GM12878 (cell line): ENCODE measurements around the gene FITM1. TPM values are rescaled to one million over a fixed set of nuclear protein-coding genes. Genes with fewer than 3 reads are reported as not detected.

Source experiments
- ATAC-seq: fragments of 200-7000 bp; cut with Tn5 transposase; 3 replicates; pipeline ENCODE4 v1.9.1; 2020; ENCODE audit warnings: mild to moderate bottlenecking, moderate library complexity
- BruUV-seq: library from RNA; stranded (reverse); fragments of 400-500 nt; replicated peaks from 2 replicates; lab custom pipeline; 2021; lab: Mats Ljungman, UMichigan
- CTCF ChIA-PET: fragments of 300-600 bp; sonication (Branson Sonifier 250); formaldehyde crosslinking; extraction: SDS; loops from one replicate; lab custom pipeline; 2021; ENCODE audit warnings: inconsistent platforms; lab: Yijun Ruan, JAX
- POLR2A ChIA-PET: fragments of 350-600 bp; formaldehyde crosslinking; extraction: SDS; loops from one replicate; lab custom pipeline; 2021; ENCODE audit warnings: inconsistent platforms; lab: Charles Lee
- RAD21 ChIA-PET: fragments of 300-600 bp; sonication (Branson Sonifier 250); formaldehyde crosslinking; loops from one replicate; lab custom pipeline; 2023; ENCODE audit warnings: antibody characterized with exemption; ENCODE audit not compliant: unreplicated experiment; lab: Charles Lee
- SMC1A ChIA-PET: fragments of 300-600 bp; sonication (Branson Sonifier 250); formaldehyde crosslinking; loops from one replicate; lab custom pipeline; 2023; ENCODE audit not compliant: unreplicated experiment, uncharacterized antibody; lab: Charles Lee
- DNase-seq: peaks from one replicate; pipeline ENCODE4 v3.0.0-alpha.2; 2011; ENCODE audit warnings: low read depth, low spot score
- FAIRE-seq: peaks from 3 replicates; lab custom pipeline; 2011; peaks lifted over from hg19 to GRCh38; lab: Jason Lieb, UNC
- H2AFZ ChIP-seq: 2 replicates; pipeline ENCODE4 v1.6.0; 2011; ENCODE audit warnings: low read depth, low read length, control low read depth; ENCODE audit not compliant: control insufficient read depth
- H3K27ac ChIP-seq: 2 replicates; pipeline ENCODE4 v1.5.1; 2011; ENCODE audit warnings: control low read depth; ENCODE audit not compliant: control insufficient read depth, insufficient read depth
- H3K27me3 ChIP-seq, 2 experiments: replicated peaks in 1 of 2; 2 replicates each; pipeline versions ENCODE4 v1.6.0 to v1.6.1; 2011; ENCODE audit warnings: low read length in 1 of 2; ENCODE audit not compliant: control insufficient read depth in 2 of 2, insufficient read depth in 2 of 2
- H3K36me3 ChIP-seq, 2 experiments: 2 replicates each; pipeline ENCODE4 v1.5.1; 2011; ENCODE audit warnings: low read length in 1 of 2; ENCODE audit not compliant: control insufficient read depth in 2 of 2, insufficient read depth in 2 of 2
- H3K4me1 ChIP-seq: 2 replicates; pipeline ENCODE4 v1.6.1; 2011; ENCODE audit warnings: mild to moderate bottlenecking, low read length, moderate library complexity, mixed read lengths; ENCODE audit not compliant: control insufficient read depth, insufficient read depth
- H3K4me2 ChIP-seq: 2 replicates; pipeline ENCODE4 v1.6.0; 2011; ENCODE audit warnings: control low read depth; ENCODE audit not compliant: control insufficient read depth, insufficient read depth
- H3K4me3 ChIP-seq: fragments of 200-600 bp; sonication (generic); 2 replicates; pipeline ENCODE4 v1.5.1; 2016
- H3K79me2 ChIP-seq: 2 replicates; pipeline ENCODE4 v1.6.0; 2011; ENCODE audit warnings: low read length; ENCODE audit not compliant: control insufficient read depth, insufficient read depth
- H3K9ac ChIP-seq: 2 replicates; pipeline ENCODE4 v1.8.0; 2011; ENCODE audit warnings: low read length, control low read depth, mixed read lengths; ENCODE audit not compliant: control insufficient read depth, insufficient read depth
- H3K9me3 ChIP-seq: replicated peaks from 3 replicates; pipeline ENCODE4 v1.5.1; 2011; ENCODE audit warnings: mild to moderate bottlenecking, low read length; ENCODE audit not compliant: control insufficient read depth, insufficient read depth
- H4K20me1 ChIP-seq: 2 replicates; pipeline ENCODE4 v1.6.0; 2011; ENCODE audit not compliant: control insufficient read depth, insufficient read depth
- CHD1 ChIP-seq: IDR thresholded peaks from 2 replicates; pipeline ENCODE4 v1.6.1; 2012; ENCODE audit warnings: low read depth, low read length, improper control_type of control experiment
- PML ChIP-seq: IDR thresholded peaks from 2 replicates; pipeline ENCODE4 v1.6.1; 2012; ENCODE audit warnings: low read length, inconsistent platforms
- POLR2AphosphoS5 ChIP-seq: IDR thresholded peaks from 2 replicates; pipeline ENCODE4 v1.6.1; 2011; ENCODE audit warnings: mild to moderate bottlenecking, low read length, inconsistent platforms
- SIX5 ChIP-seq: IDR thresholded peaks from 2 replicates; pipeline ENCODE4 v1.6.1; 2011; ENCODE audit warnings: mild to moderate bottlenecking, low read depth, low read length, moderate library complexity; ENCODE audit not compliant: severe bottlenecking
- WGBS: methylation state at CpG from one replicate; pipeline ENCODE4 v1.1.6; 2016; ENCODE audit warnings: low lambda C conversion rate; ENCODE audit not compliant: insufficient replicate concordance, insufficient coverage; ENCODE audit errors: missing lambda C conversion rate; 5-methylcytosine and 5-hydroxymethylcytosine counted together
- in situ Hi-C: fragments of 300-500 bp; cut with MboI; formaldehyde crosslinking; loops from 9 replicates; pipeline ENCODE4 v1.14.3; 2018; ENCODE audit warnings: mixed read lengths
- intact Hi-C: fragments of 100-400 bp; cut with micrococcal nuclease; formaldehyde crosslinking; loops from one replicate; pipeline ENCODE4 v1.14.2; 2022; ENCODE audit not compliant: unreplicated experiment
- polyA plus RNA-seq, 11 experiments: library from polyadenylated mRNA; depleted of rRNA in 4 of 11; unstranded in 6 of 11; stranded (reverse) in 5 of 11; fragments of >200 nt; fragmentation: Nextera tagmentation in 4 of 11; fragmentation: Illumina TruSeq in 1 of 11; extraction: Ambion mirVana in 4 of 11; extraction: Trizol in 1 of 11; gene quantifications; 1 replicate in 1 of 11; 2 replicates in 10 of 11; pipeline versions ENCODE4 v1.2.1 to v1.2.3, GENCODE V29; 2011 to 2016; ENCODE audit warnings: inconsistent platforms in 2 of 11, missing spikeins in 2 of 11, low read depth in 1 of 11
- total RNA-seq, 4 experiments: library from RNA; depleted of rRNA in 3 of 4; stranded (reverse); fragments of >200 nt in 3 of 4; fragmentation: Illumina TruSeq in 1 of 4; extraction: Trizol in 1 of 4; gene quantifications; 2 replicates each; pipeline versions ENCODE4 v1.2.1 to v1.2.3, GENCODE V29; 2013 to 2021
- TF ChIP-seq, protein P1 (sequence below): IDR thresholded peaks from 2 replicates; pipeline ENCODE4 v1.6.1; 2011; ENCODE audit warnings: borderline replicate concordance, low read depth, mild to moderate bottlenecking, moderate library complexity, low read length; ENCODE audit not compliant: insufficient read depth, poor library complexity, severe bottlenecking

Gene FITM1
- total and polyA plus RNA-seq, 10 of the 15 experiments (the other 5 are each of a cell fraction or from before 2014, with no cell fraction given) = 0.11 to 1.9 (median 0.45) TPM; not detected in 2

- H3K4me2 ChIP-seq = peak overlapping the region; percentile 81
- peak overlapping the region; percentile 96 for H3K9ac ChIP-seq
- BruUV-seq = no TSS peak
- FAIRE-seq (no peak), DNase-seq (no peak), ATAC-seq (no peak)
- peaks cover 12 to 13% of the 10 kb centered on the region in 2 experiments for H3K36me3 ChIP-seq
- H4K20me1 ChIP-seq = no peaks in the 10 kb centered on the region
- ChIA-PET POLR2A (interaction anchor here (0.7 to 11.6 kb wide), 8 partner anchors 10 to 95 kb away, joined by 3 to 276 read pairs (median 9); partner anchors contain the start of genes DCAF11, IRF9, NRL and PSME2), RAD21 (interaction anchor here (0.8 to 6.8 kb wide), 8 partner anchors 9 to 105 kb away, joined by 3 to 69 read pairs (median 6); partner anchors contain the start of genes DCAF11, IPO4, IRF9 and NRL), SMC1A (interaction anchor here (0.6 to 7.7 kb wide), 11 partner anchors 8 to 170 kb away, joined by 3 to 70 read pairs (median 4); partner anchors contain the start of genes CIDEB, DCAF11, IRF9 and NRL), CTCF (interaction anchor here (0.6 to 4.9 kb wide), 9 partner anchors 9 to 170 kb away, joined by 3 to 39 read pairs (median 6); partner anchors contain the start of genes CIDEB, DCAF11, IRF9 and NRL)
- H3K27me3 ChIP-seq = no peaks in the 10 kb centered on the region
- peak overlapping the region; percentile 95 for H3K27ac ChIP-seq
- TF ChIP-seq, protein P1, sequence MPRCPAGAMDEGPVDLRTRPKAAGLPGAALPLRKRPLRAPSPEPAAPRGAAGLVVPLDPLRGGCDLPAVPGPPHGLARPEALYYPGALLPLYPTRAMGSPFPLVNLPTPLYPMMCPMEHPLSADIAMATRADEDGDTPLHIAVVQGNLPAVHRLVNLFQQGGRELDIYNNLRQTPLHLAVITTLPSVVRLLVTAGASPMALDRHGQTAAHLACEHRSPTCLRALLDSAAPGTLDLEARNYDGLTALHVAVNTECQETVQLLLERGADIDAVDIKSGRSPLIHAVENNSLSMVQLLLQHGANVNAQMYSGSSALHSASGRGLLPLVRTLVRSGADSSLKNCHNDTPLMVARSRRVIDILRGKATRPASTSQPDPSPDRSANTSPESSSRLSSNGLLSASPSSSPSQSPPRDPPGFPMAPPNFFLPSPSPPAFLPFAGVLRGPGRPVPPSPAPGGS = no peak
- TF ChIP-seq PML (0 out of 2 replicates have a peak, but pooled peaks have one; percentile 25), POLR2AphosphoS5 (0 out of 2 replicates have a peak, but pooled peaks have one; percentile 12), SIX5 (no peak), CHD1 (no peak)
- in situ Hi-C loops (no loop called here), intact Hi-C loops (no loop called here)
- WGBS = 82% methylated on average over 8 of the region's 8 CpGs
- peaks cover 55% of the 10 kb centered on the region for H3K79me2 ChIP-seq
- peak overlapping the region; percentile 99; the same call in 1 of the 2 replicates for H3K4me3 ChIP-seq
- no peak overlapping the region for H2AFZ ChIP-seq
- H3K9me3 ChIP-seq = no peaks in the 10 kb centered on the region
- H3K4me1 ChIP-seq = peaks cover 37% of the 10 kb centered on the region
Measured at GRCh38 chr14:24137529-24138395, 7.3 kb downstream of the FITM1 start.
